Fibroblast of skin of back (primary cell): ENCODE measurements around the gene CREB1.

Experiments
- DNase-seq: peaks from one replicate; pipeline ENCODE4 v3.0.0-alpha.2; 2013

CREB1 gene

GRCh38 chr2:207504513-207505170 lies 25.1 kb upstream of the CREB1 start:
- peak; percentile 82 for DNase-seq

GRCh38 chr2:207505171-207505570 lies 24.6 kb upstream of the CREB1 start:
- DNase-seq, result no peak

GRCh38 chr2:207505728-207506127 lies 24.0 kb upstream of the CREB1 start:
- peak; percentile 96 for DNase-seq

GRCh38 chr2:207506426-207506825 lies 23.3 kb upstream of the CREB1 start:
- no peak for DNase-seq

- DNase-seq, result no peak
Observed at GRCh38 chr2:207510148-207510547, 19.6 kb upstream of the CREB1 start.

- DNase-seq, result no peak
Observed at GRCh38 chr2:207511851-207512250, 17.9 kb upstream of the CREB1 start.

GRCh38 chr2:207512356-207512755 lies 17.4 kb upstream of the CREB1 start:
- no peak for DNase-seq

- peak; percentile 99 for DNase-seq
Observed at GRCh38 chr2:207513551-207514257, 16.1 kb upstream of the CREB1 start.

GRCh38 chr2:207514451-207514850 lies 15.3 kb upstream of the CREB1 start:
- peak; percentile 46 for DNase-seq

- no peak for DNase-seq
Observed at GRCh38 chr2:207515671-207516070, 14.1 kb upstream of the CREB1 start.

GRCh38 chr2:207516206-207516605 lies 13.6 kb upstream of the CREB1 start:
- DNase-seq, result peak; percentile 72

GRCh38 chr2:207523005-207523404 lies 6.8 kb upstream of the CREB1 start:
- DNase-seq, result no peak

- no peak for DNase-seq
Observed at GRCh38 chr2:207525296-207525695, 4.5 kb upstream of the CREB1 start.

- peak; percentile 54 for DNase-seq
Observed at GRCh38 chr2:207528980-207529329, 807 bp upstream of the CREB1 start.

GRCh38 chr2:207530160-207531031 lies 634 bp downstream of the CREB1 start:
- peak; percentile 46 for DNase-seq

GRCh38 chr2:207531032-207531952 lies 1.5 kb downstream of the CREB1 start:
- DNase-seq, result no peak

- DNase-seq, result no peak
Observed at GRCh38 chr2:207532676-207533075, 2.9 kb downstream of the CREB1 start.

- DNase-seq, result no peak
Observed at GRCh38 chr2:207533461-207534008, 3.8 kb downstream of the CREB1 start.

- DNase-seq, result no peak
Observed at GRCh38 chr2:207534417-207534816, 4.7 kb downstream of the CREB1 start.

GRCh38 chr2:207539470-207539869 lies 9.7 kb downstream of the CREB1 start:
- no peak for DNase-seq

GRCh38 chr2:207540431-207540830 lies 10.7 kb downstream of the CREB1 start:
- DNase-seq, result no peak

GRCh38 chr2:207541933-207542332 lies 12.2 kb downstream of the CREB1 start:
- no peak for DNase-seq
